WERI-Rb-1 (cell line): ENCODE data around the gene SVIL.

Source experiments
- DNase-seq: peaks from one replicate; pipeline ENCODE4 v3.0.0-alpha.2; 2020
- H3K27ac ChIP-seq: fragments of 250-450 bp; sonication (Bioruptor Pico); 2 replicates; pipeline ENCODE4 v1.5.1; 2020; ENCODE audit warnings: mild to moderate bottlenecking, moderate library complexity
- H3K27me3 ChIP-seq: fragments of 250-450 bp; sonication (Bioruptor Pico); 2 replicates; pipeline ENCODE4 v1.5.1; 2021; ENCODE audit warnings: mild to moderate bottlenecking, low read depth, moderate library complexity; ENCODE audit not compliant: insufficient read depth, severe bottlenecking
- H3K36me3 ChIP-seq: fragments of 250-450 bp; sonication (Bioruptor Pico); 2 replicates; pipeline ENCODE4 v1.5.1; 2020; ENCODE audit warnings: mild to moderate bottlenecking, moderate library complexity
- H3K4me3 ChIP-seq: 2 replicates; pipeline ENCODE4 v1.5.1; 2011; ENCODE audit warnings: low read depth, mild to moderate bottlenecking, control low read depth, low read length
- H3K9me3 ChIP-seq: fragments of 250-450 bp; sonication (Bioruptor Pico); 2 replicates; pipeline ENCODE4 v1.5.1; 2021; ENCODE audit warnings: mild to moderate bottlenecking, moderate library complexity; ENCODE audit not compliant: severe bottlenecking
- CTCF ChIP-seq: IDR thresholded peaks from 2 replicates; pipeline ENCODE4 v1.5.1; 2011; ENCODE audit warnings: low read depth, mild to moderate bottlenecking, control low read depth, inconsistent platforms, low read length

SVIL gene

GRCh38 chr10:29648114-29648982, 13.6 kb upstream of the SVIL start:
- DNase-seq = no peak
- H3K4me3 ChIP-seq = no peak overlapping the region
- no peak for TF ChIP-seq CTCF
- no peak overlapping the region for H3K27ac ChIP-seq
- H3K36me3 ChIP-seq = no peaks in the 10 kb centered on the region
- H3K27me3 ChIP-seq = no peaks in the 10 kb centered on the region
- no peaks in the 10 kb centered on the region for H3K9me3 ChIP-seq

DNA sequence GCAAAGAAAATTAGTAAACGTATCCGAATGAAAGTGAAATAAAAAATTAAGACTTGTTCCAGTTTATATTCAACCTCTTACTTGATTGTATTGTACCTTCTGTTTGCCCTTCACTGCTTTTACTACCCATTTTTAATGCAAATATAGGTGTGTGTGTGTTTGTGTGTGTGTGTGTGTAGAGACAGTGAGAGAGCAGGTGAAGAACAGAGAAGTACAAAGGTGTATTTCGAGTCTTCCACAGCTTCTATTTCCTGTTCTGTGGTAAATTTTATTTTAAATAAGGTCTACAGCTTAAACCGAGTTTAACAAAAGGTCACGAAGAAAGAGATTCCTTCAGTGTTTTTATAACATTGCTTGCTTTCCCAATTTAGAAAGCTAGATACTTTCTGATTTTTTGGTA, 12.7 kb upstream of the SVIL start:
- DNase-seq = no peak
- H3K9me3 ChIP-seq = no peaks in the 10 kb centered on the region
- no peaks in the 10 kb centered on the region for H3K36me3 ChIP-seq
- TF ChIP-seq CTCF = no peak
- no peaks in the 10 kb centered on the region for H3K27me3 ChIP-seq
- no peak overlapping the region for H3K27ac ChIP-seq
- no peak overlapping the region for H3K4me3 ChIP-seq

- H3K9me3 ChIP-seq = no peaks in the 10 kb centered on the region
- no peak overlapping the region for H3K27ac ChIP-seq
- H3K4me3 ChIP-seq = no peak overlapping the region
- H3K36me3 ChIP-seq = no peaks in the 10 kb centered on the region
- DNase-seq = no peak
- no peaks in the 10 kb centered on the region for H3K27me3 ChIP-seq
- TF ChIP-seq CTCF = no peak
Observed at GRCh38 chr10:29646960-29647461, 12.2 kb upstream of the SVIL start.

DNA sequence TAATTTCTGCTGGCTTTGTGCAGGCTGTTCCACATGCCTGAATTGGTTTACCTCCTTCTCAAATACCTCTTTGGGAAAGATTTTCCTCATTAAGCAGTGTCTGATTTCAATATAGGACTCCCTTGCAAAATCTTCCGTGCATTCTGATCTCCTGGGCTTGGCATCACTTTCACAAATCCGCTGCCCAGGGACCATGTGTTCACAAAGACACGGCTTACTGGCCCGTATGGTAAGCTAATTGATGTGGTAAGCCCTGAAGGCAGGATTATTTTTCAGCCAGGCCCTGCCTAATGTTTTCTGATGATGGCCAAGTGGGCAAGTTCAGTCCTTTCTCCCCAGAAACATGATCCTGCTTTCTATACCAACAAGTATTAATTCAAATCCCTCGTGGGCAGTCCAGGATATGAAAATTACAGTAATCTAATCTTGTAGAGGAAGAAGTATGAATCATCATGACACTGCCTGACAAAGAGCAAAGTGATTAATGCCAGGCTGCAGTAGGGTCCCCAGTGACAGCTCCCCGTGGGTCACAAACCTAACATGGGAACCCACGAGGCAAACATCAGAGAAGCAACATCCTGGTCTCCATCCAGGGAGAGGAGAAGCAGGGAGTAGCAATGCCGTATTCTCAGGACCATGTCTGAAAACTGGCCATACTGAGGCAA, 11.6 kb upstream of the SVIL start:
- no peak for TF ChIP-seq CTCF
- no peaks in the 10 kb centered on the region for H3K27me3 ChIP-seq
- DNase-seq = peak; percentile 69
- no peak overlapping the region for H3K27ac ChIP-seq
- no peak overlapping the region for H3K4me3 ChIP-seq
- H3K9me3 ChIP-seq = no peaks in the 10 kb centered on the region
- H3K36me3 ChIP-seq = no peaks in the 10 kb centered on the region

- Histone ChIP-seq H3K36me3 (no peaks in the 10 kb centered on the region), H3K4me3 (no peak overlapping the region), H3K9me3 (no peaks in the 10 kb centered on the region), H3K27ac (no peak overlapping the region), H3K27me3 (no peaks in the 10 kb centered on the region)
- no peak for TF ChIP-seq CTCF
- no peak for DNase-seq
Observed at GRCh38 chr10:29643771-29644501, 9.2 kb upstream of the SVIL start.
